ENCODE measurements around the gene PSPC1. TPM values are rescaled to one million over a fixed set of nuclear protein-coding genes. Genes with fewer than 3 reads are reported as not detected.
"Not testable (repeated sequence)": the region's sequence is repeated elsewhere in the genome, so short reads cannot be mapped to it uniquely, and the experiment has no call there.

PSPC1 gene
- total RNA-seq, 1 donor from 2014 or later: 79.0 TPM

- peak; percentile 60 for DNase-seq (ENCODE audit: low spot score)
- H3K36me3 Mint-ChIP-seq (ENCODE audit: low read depth): peaks cover 12% of the 10 kb centered on the region
- intact Hi-C loops (cut with micrococcal nuclease): loop anchor here (1.0 to 5.0 kb wide), 4 partner anchors 55 to 148 kb away; partner anchors contain the start of gene ZMYM5
- peak overlapping the region; percentile 97 for H3K27ac Mint-ChIP-seq
- peaks cover 17% of the 10 kb centered on the region for H3K4me1 Mint-ChIP-seq (ENCODE audit: low read depth)
- peaks cover 5% of the 10 kb centered on the region for H3K27me3 Mint-ChIP-seq (ENCODE audit: insufficient read depth)
- H3K9me3 Mint-ChIP-seq: peaks cover 4% of the 10 kb centered on the region
- H3K4me3 Mint-ChIP-seq: peak overlapping the region; percentile 97
Measured at GRCh38 chr13:19782049-19782726, 557 bp downstream of the PSPC1 start.

- H3K27me3 Mint-ChIP-seq (ENCODE audit: insufficient read depth): peaks cover 5% of the 10 kb centered on the region
- peak overlapping the region; percentile 97 for H3K4me3 Mint-ChIP-seq
- H3K4me1 Mint-ChIP-seq (ENCODE audit: low read depth): peaks cover 17% of the 10 kb centered on the region
- DNase-seq (ENCODE audit: low spot score): no peak
- H3K27ac Mint-ChIP-seq: peak overlapping the region; percentile 77
- peaks cover 4% of the 10 kb centered on the region for H3K9me3 Mint-ChIP-seq
- peaks cover 12% of the 10 kb centered on the region for H3K36me3 Mint-ChIP-seq (ENCODE audit: low read depth)
- intact Hi-C loops (cut with micrococcal nuclease): loop anchor here (5.0 kb wide), 2 partner anchors 54 to 99 kb away; no protein-coding TSS in a partner anchor
Measured at GRCh38 chr13:19781526-19781925, 1.2 kb downstream of the PSPC1 start.

GRCh38 chr13:19780753-19781418 is 1.9 kb downstream of the PSPC1 start:
- not testable (repeated sequence) for H3K9me3 Mint-ChIP-seq; H3K27me3 Mint-ChIP-seq (ENCODE audit: insufficient read depth); H3K27ac Mint-ChIP-seq; DNase-seq (ENCODE audit: low spot score)
- Mint-ChIP-seq H3K4me1 (ENCODE audit: low read depth) (peaks cover 20% of the 10 kb centered on the region), H3K4me3 (peak overlapping the region; percentile 97), H3K36me3 (ENCODE audit: low read depth) (peaks cover 12% of the 10 kb centered on the region)
- intact Hi-C loops (cut with micrococcal nuclease): loop anchor here (5.0 kb wide), 2 partner anchors 54 to 99 kb away; no protein-coding TSS in a partner anchor

GRCh38 chr13:19772306-19772705 is 10.4 kb downstream of the PSPC1 start:
- Mint-ChIP-seq H3K4me1 (ENCODE audit: low read depth) (peaks cover 39% of the 10 kb centered on the region), H3K36me3 (ENCODE audit: low read depth) (peaks cover 25% of the 10 kb centered on the region), H3K4me3 (no peak overlapping the region), H3K9me3 (no peaks in the 10 kb centered on the region), H3K27me3 (ENCODE audit: insufficient read depth) (no peaks in the 10 kb centered on the region), H3K27ac (no peak overlapping the region)
- intact Hi-C loops (cut with micrococcal nuclease): no loop called here
- no peak for DNase-seq (ENCODE audit: low spot score)

GRCh38 chr13:19769854-19770253 is 12.9 kb downstream of the PSPC1 start:
- intact Hi-C loops (cut with micrococcal nuclease): loop anchor here (10.0 kb wide), 1 partner anchor 55 kb away; no protein-coding TSS in a partner anchor
- Mint-ChIP-seq H3K4me3 (no peak overlapping the region), H3K9me3 (no peaks in the 10 kb centered on the region), H3K4me1 (ENCODE audit: low read depth) (peaks cover 35% of the 10 kb centered on the region), H3K27me3 (ENCODE audit: insufficient read depth) (no peaks in the 10 kb centered on the region), H3K27ac (no peak overlapping the region), H3K36me3 (ENCODE audit: low read depth) (peaks cover 27% of the 10 kb centered on the region)
- no peak for DNase-seq (ENCODE audit: low spot score)

GRCh38 chr13:19767966-19768365 is 14.8 kb downstream of the PSPC1 start:
- Mint-ChIP-seq H3K27ac (no peak overlapping the region), H3K27me3 (ENCODE audit: insufficient read depth) (no peaks in the 10 kb centered on the region), H3K9me3 (no peaks in the 10 kb centered on the region), H3K4me1 (ENCODE audit: low read depth) (peaks cover 41% of the 10 kb centered on the region), H3K36me3 (ENCODE audit: low read depth) (peaks cover 26% of the 10 kb centered on the region), H3K4me3 (no peak overlapping the region)
- intact Hi-C loops (cut with micrococcal nuclease): loop anchor here (10.0 kb wide), 1 partner anchor 53 kb away; no protein-coding TSS in a partner anchor
- DNase-seq (ENCODE audit: low spot score): no peak

GRCh38 chr13:19766591-19766990 is 16.2 kb downstream of the PSPC1 start:
- Mint-ChIP-seq H3K4me3 (no peak overlapping the region), H3K4me1 (ENCODE audit: low read depth) (peaks cover 42% of the 10 kb centered on the region), H3K27me3 (ENCODE audit: insufficient read depth) (no peaks in the 10 kb centered on the region), H3K9me3 (no peaks in the 10 kb centered on the region), H3K27ac (no peak overlapping the region), H3K36me3 (ENCODE audit: low read depth) (peaks cover 29% of the 10 kb centered on the region)
- intact Hi-C loops (cut with micrococcal nuclease): loop anchor here (10.0 kb wide), 1 partner anchor 52 kb away; no protein-coding TSS in a partner anchor
- DNase-seq (ENCODE audit: low spot score): no peak

- H3K36me3 Mint-ChIP-seq (ENCODE audit: low read depth): peaks cover 33% of the 10 kb centered on the region
- H3K9me3 Mint-ChIP-seq: no peaks in the 10 kb centered on the region
- no peak for DNase-seq (ENCODE audit: low spot score)
- H3K27me3 Mint-ChIP-seq (ENCODE audit: insufficient read depth): no peaks in the 10 kb centered on the region
- H3K4me3 Mint-ChIP-seq: no peak overlapping the region
- peak overlapping the region; percentile 71 for H3K27ac Mint-ChIP-seq
- H3K4me1 Mint-ChIP-seq (ENCODE audit: low read depth): peaks cover 44% of the 10 kb centered on the region
- intact Hi-C loops (cut with micrococcal nuclease): loop anchor here (10.0 kb wide), 1 partner anchor 49 kb away; no protein-coding TSS in a partner anchor
Measured at GRCh38 chr13:19764237-19764636, 18.5 kb downstream of the PSPC1 start.

GRCh38 chr13:19763618-19764017 is 19.1 kb downstream of the PSPC1 start:
- no peak for DNase-seq (ENCODE audit: low spot score)
- H3K4me1 Mint-ChIP-seq (ENCODE audit: low read depth): peaks cover 44% of the 10 kb centered on the region
- no peaks in the 10 kb centered on the region for H3K27me3 Mint-ChIP-seq (ENCODE audit: insufficient read depth)
- intact Hi-C loops (cut with micrococcal nuclease): loop anchor here (10.0 kb wide), 1 partner anchor 49 kb away; no protein-coding TSS in a partner anchor
- H3K4me3 Mint-ChIP-seq: no peak overlapping the region
- H3K9me3 Mint-ChIP-seq: no peaks in the 10 kb centered on the region
- peaks cover 38% of the 10 kb centered on the region for H3K36me3 Mint-ChIP-seq (ENCODE audit: low read depth)
- H3K27ac Mint-ChIP-seq: peak overlapping the region; percentile 44

GRCh38 chr13:19759669-19760068 is 23.1 kb downstream of the PSPC1 start:
- peaks cover 30% of the 10 kb centered on the region for H3K4me1 Mint-ChIP-seq (ENCODE audit: low read depth)
- H3K27me3 Mint-ChIP-seq (ENCODE audit: insufficient read depth): no peaks in the 10 kb centered on the region
- H3K27ac Mint-ChIP-seq: no peak overlapping the region
- H3K4me3 Mint-ChIP-seq: no peak overlapping the region
- H3K9me3 Mint-ChIP-seq: peaks cover 3% of the 10 kb centered on the region
- peaks cover 48% of the 10 kb centered on the region for H3K36me3 Mint-ChIP-seq (ENCODE audit: low read depth)
- DNase-seq (ENCODE audit: low spot score): no peak
- intact Hi-C loops (cut with micrococcal nuclease): loop anchor here (10.0 kb wide), 1 partner anchor 45 kb away; no protein-coding TSS in a partner anchor

- Mint-ChIP-seq H3K4me3 (no peak overlapping the region), H3K27ac (no peak overlapping the region), H3K9me3 (no peaks in the 10 kb centered on the region), H3K27me3 (ENCODE audit: insufficient read depth) (no peaks in the 10 kb centered on the region), H3K36me3 (ENCODE audit: low read depth) (peaks cover 23% of the 10 kb centered on the region), H3K4me1 (ENCODE audit: low read depth) (peaks cover 9% of the 10 kb centered on the region)
- no peak for DNase-seq (ENCODE audit: low spot score)
- intact Hi-C loops (cut with micrococcal nuclease): no loop called here
Measured at GRCh38 chr13:19742643-19743042, 40.1 kb downstream of the PSPC1 start.

- Mint-ChIP-seq H3K36me3 (ENCODE audit: low read depth) (peaks cover 27% of the 10 kb centered on the region), H3K27ac (no peak overlapping the region), H3K9me3 (no peaks in the 10 kb centered on the region), H3K4me1 (ENCODE audit: low read depth) (peaks cover 5% of the 10 kb centered on the region), H3K4me3 (no peak overlapping the region), H3K27me3 (ENCODE audit: insufficient read depth) (no peaks in the 10 kb centered on the region)
- no peak for DNase-seq (ENCODE audit: low spot score)
- intact Hi-C loops (cut with micrococcal nuclease): no loop called here
Measured at GRCh38 chr13:19737844-19738557, 44.7 kb downstream of the PSPC1 start.
